GM13976 (cell line): Measurements from ENCODE around the gene KLK5.

Experiments
- DNase-seq: peaks from one replicate; pipeline ENCODE4 v3.0.0; 2012; ENCODE audit warnings: low spot score
- CTCF ChIP-seq: IDR thresholded peaks from 2 replicates; pipeline ENCODE4 v1.5.1; 2012; ENCODE audit warnings: borderline replicate concordance, mild to moderate bottlenecking; ENCODE audit not compliant: insufficient read depth; ENCODE audit errors: extremely low read depth, missing control alignments, control extremely low read depth
- in situ Hi-C: fragments of 300-500 bp; cut with MboI; formaldehyde crosslinking; loops from one replicate; pipeline ENCODE4 v1.12.0; 2022; ENCODE audit warnings: low sequenced_read_pairs, mixed read lengths, inconsistent platforms; ENCODE audit not compliant: unreplicated experiment

KLK5 gene

DNA sequence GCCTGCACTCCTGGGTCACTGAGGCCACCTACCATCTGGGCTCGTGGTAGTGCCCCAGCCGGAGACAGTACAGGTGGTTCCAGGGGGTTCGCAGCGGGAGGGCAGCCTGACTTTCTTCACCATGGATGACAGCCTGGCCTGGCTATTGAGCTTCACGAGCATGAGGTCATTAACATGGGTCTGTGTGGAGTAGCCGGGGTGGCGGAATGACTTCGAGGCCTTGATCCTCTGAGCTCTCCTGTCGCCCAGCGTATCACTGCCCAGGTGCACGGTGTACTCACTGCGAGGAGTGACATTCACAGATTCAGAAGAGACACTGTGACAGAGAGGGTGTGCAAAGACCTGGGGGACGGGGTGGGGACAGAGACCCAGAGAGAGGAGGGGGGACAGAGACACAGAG is 27.4 kb upstream of the KLK5 start:
- TF ChIP-seq CTCF = no peak
- in situ Hi-C loops = no loop called here
- DNase-seq = no peak

DNA sequence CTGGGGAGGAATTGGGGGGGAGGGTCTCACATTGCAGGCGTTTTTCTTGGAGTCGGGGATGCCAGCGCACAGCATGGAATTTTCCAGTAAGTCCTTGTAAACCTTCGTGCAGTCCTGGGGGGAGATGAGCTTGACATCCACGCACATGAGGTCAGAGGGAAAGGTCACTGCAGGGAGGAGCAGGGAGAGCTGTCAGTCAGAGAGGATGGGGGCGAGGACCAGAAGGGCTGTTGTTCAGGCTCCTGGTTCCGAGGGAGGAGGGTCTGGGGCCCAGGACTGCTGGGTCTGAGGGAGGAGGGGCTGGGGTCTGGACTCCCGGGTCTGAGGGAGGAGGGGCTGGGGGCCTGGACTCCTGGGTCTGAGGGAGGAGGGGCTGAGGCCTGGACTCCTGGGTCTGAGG is 26.9 kb upstream of the KLK5 start:
- TF ChIP-seq CTCF = no peak
- in situ Hi-C loops = no loop called here
- no peak for DNase-seq

- no peak for TF ChIP-seq CTCF
- in situ Hi-C loops = no loop called here
Measured at GRCh38 chr19:50978772-50979390, 26.0 kb upstream of the KLK5 start.

DNA sequence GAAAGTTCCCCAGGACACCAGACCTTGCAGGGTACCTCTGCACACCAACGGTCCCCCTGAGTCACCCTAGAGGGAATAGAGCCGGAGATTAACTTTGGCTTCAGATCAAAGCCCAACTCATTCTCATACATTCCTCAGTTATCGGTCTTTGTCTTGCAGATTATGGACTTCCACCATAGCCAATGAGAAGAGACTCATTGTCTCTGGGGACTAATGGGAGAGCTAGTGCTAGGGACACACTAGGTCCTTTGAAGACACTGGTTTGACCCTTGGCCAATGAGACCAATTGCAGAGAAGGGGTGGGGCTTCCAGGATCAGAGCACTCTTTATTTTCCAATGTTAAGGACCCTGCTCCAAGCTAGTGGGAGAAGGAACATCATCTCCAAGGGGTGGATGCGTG is 24.8 kb upstream of the KLK5 start:
- DNase-seq = no peak
- in situ Hi-C loops = no loop called here
- no peak for TF ChIP-seq CTCF

More at GRCh38 chr19:50978772-50979390, 26.0 kb upstream of the KLK5 start:
- DNase-seq = no peak

GRCh38 chr19:50975766-50976165 is 22.9 kb upstream of the KLK5 start:
- TF ChIP-seq CTCF = no peak
- in situ Hi-C loops = no loop called here
- no peak for DNase-seq

- no peak for TF ChIP-seq CTCF
- no peak for DNase-seq
- in situ Hi-C loops = no loop called here
Measured at GRCh38 chr19:50974702-50975556, 22.1 kb upstream of the KLK5 start.
